Activated CD8-positive, alpha-beta T cell treated with anti-CD3 and anti-CD28 coated beads for 36 hours (primary cell): Measurements from ENCODE around the gene LRBA. TPM values are rescaled to one million over a fixed set of nuclear protein-coding genes. Genes with fewer than 3 reads are reported as not detected.
"Not testable (repeated sequence)": the region's sequence is repeated elsewhere in the genome, so short reads cannot be mapped to it uniquely, and the experiment has no call there.

Experiments used
- ATAC-seq: fragments of 200-7000 bp; cut with Tn5 transposase; one replicate; pipeline ENCODE4 v1.10.0; 2021; ENCODE audit warnings: mild to moderate bottlenecking, moderate library complexity
- CTCF ChIA-PET: fragments of 350-600 bp; sonication (Branson Sonifier 250); formaldehyde crosslinking; loops from one replicate; lab custom pipeline; 2021; ENCODE audit warnings: antibody characterized with exemption; lab: Charles Lee
- POLR2A ChIA-PET: fragments of 350-600 bp; sonication (Branson Sonifier 250); formaldehyde crosslinking; loops from one replicate; lab custom pipeline; 2021; ENCODE audit warnings: antibody characterized with exemption; lab: Charles Lee
- DNase-seq: peaks from one replicate; pipeline ENCODE4 v3.0.0-alpha.2; 2020
- H3K27ac Mint-ChIP-seq: one replicate; pipeline ENCODE4 v1.8.0; 2021; ENCODE audit warnings: mild to moderate bottlenecking, mixed read lengths
- H3K27me3 Mint-ChIP-seq: one replicate; pipeline ENCODE4 v1.8.0; 2021; ENCODE audit warnings: mixed read lengths
- H3K36me3 Mint-ChIP-seq: one replicate; pipeline ENCODE4 v1.8.0; 2021; ENCODE audit warnings: low read depth, mixed read lengths
- H3K4me1 Mint-ChIP-seq: one replicate; pipeline ENCODE4 v1.8.0; 2021; ENCODE audit warnings: low read depth, mixed read lengths
- H3K4me3 Mint-ChIP-seq: one replicate; pipeline ENCODE4 v1.8.0; 2021; ENCODE audit warnings: mild to moderate bottlenecking, moderate library complexity, mixed read lengths
- H3K9me3 Mint-ChIP-seq: one replicate; pipeline ENCODE4 v1.8.0; 2021; ENCODE audit warnings: mixed read lengths
- intact Hi-C: fragments of 100-400 bp; cut with micrococcal nuclease; formaldehyde crosslinking; loops from one replicate; pipeline ENCODE4 v1.10.0; 2022
- total RNA-seq, 2 experiments: library from RNA; stranded (reverse); gene quantifications; one replicate each; pipeline ENCODE4 v1.2.3, GENCODE V29; 2021
- TF ChIP-seq, protein P1 (sequence below): fragments of 200-600 bp; IDR thresholded peaks from one replicate; pipeline ENCODE4 v1.8.0; 2022; ENCODE audit warnings: antibody characterized with exemption, mild to moderate bottlenecking

LRBA gene
- total RNA-seq, 2 experiments from 2014 or later, result 48.1 to 52.5 TPM

DNA sequence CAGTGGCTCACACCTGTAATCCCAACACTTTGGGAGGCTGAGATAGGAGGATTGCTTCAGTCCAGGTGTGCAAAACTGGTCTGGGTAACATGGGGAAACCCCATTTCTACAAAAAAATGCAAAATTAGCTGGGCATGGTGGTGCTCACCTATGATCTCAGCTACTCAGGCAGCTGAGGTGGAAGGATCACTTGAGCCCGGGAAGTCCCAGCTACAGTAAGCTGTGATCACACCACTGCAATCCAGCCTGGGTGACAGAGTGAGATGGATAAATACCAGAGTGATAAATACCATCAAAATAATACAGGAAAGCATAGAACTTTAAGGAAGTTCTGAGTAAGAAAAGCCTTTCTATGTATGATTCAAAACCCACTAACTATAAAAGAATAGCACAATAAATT, 52.8 kb downstream of the LRBA start:
- Mint-ChIP-seq H3K4me1 (peaks cover 43% of the 10 kb centered on the region), H3K4me3 (no peak overlapping the region), H3K27me3 (no peaks in the 10 kb centered on the region), H3K36me3 (peaks cover 28% of the 10 kb centered on the region), H3K27ac (peak overlapping the region; percentile 38), H3K9me3 (peaks cover 20% of the 10 kb centered on the region)
- POLR2A ChIA-PET, result interaction anchor here (1.3 kb wide), 1 partner anchor 15 kb away, joined by 4 read pairs; no protein-coding TSS in a partner anchor
- intact Hi-C loops, result no loop called here
- ATAC-seq (peak; percentile 88), DNase-seq (peak; percentile 68)
- TF ChIP-seq, protein P1, sequence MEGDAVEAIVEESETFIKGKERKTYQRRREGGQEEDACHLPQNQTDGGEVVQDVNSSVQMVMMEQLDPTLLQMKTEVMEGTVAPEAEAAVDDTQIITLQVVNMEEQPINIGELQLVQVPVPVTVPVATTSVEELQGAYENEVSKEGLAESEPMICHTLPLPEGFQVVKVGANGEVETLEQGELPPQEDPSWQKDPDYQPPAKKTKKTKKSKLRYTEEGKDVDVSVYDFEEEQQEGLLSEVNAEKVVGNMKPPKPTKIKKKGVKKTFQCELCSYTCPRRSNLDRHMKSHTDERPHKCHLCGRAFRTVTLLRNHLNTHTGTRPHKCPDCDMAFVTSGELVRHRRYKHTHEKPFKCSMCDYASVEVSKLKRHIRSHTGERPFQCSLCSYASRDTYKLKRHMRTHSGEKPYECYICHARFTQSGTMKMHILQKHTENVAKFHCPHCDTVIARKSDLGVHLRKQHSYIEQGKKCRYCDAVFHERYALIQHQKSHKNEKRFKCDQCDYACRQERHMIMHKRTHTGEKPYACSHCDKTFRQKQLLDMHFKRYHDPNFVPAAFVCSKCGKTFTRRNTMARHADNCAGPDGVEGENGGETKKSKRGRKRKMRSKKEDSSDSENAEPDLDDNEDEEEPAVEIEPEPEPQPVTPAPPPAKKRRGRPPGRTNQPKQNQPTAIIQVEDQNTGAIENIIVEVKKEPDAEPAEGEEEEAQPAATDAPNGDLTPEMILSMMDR, result no peak
- CTCF ChIA-PET, result interaction anchor here (1.0 to 1.3 kb wide), 3 partner anchors 13 to 147 kb away, joined by 3 read pairs; no protein-coding TSS in a partner anchor

GRCh38 chr4:150961566-150961965, 53.5 kb downstream of the LRBA start:
- ATAC-seq (no peak), DNase-seq (no peak)
- intact Hi-C loops, result no loop called here
- Mint-ChIP-seq H3K9me3 (peaks cover 24% of the 10 kb centered on the region), H3K36me3 (peaks cover 35% of the 10 kb centered on the region), H3K27ac (no peak overlapping the region), H3K27me3 (no peaks in the 10 kb centered on the region), H3K4me3 (no peak overlapping the region), H3K4me1 (peaks cover 48% of the 10 kb centered on the region)
- TF ChIP-seq, protein P1, result no peak
- ChIA-PET CTCF (interaction anchor here (0.7 to 2.4 kb wide), 16 partner anchors 10 to 146 kb away, joined by 3 to 20 read pairs (median 3); no protein-coding TSS in a partner anchor), POLR2A (interaction anchor here (0.9 to 1.2 kb wide), 2 partner anchors 14 to 139 kb away, joined by 3 to 4 read pairs; no protein-coding TSS in a partner anchor)

DNA sequence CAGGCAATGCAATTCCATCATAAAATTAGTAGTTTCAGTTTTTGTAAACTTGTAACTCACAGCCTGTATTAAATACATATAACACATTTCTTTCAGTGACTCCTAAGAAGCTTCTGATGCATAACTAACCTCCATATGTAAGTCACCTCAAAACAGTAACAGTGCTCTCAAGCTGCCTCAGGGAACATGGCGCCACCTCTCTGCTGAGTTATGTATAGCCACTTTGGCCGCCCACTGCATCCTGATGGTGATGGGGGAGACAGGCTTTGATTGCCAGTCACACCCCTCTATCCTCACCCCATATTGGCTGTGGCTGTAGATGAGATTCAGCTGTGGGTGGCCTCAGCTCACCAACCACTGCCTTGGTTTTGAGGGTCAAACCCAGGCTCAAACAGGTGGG, 54.3 kb downstream of the LRBA start:
- DNase-seq (peak; percentile 74), ATAC-seq (peak; percentile 72)
- Mint-ChIP-seq H3K9me3 (peaks cover 24% of the 10 kb centered on the region), H3K4me1 (peaks cover 53% of the 10 kb centered on the region), H3K27ac (no peak overlapping the region), H3K27me3 (no peaks in the 10 kb centered on the region), H3K36me3 (peaks cover 38% of the 10 kb centered on the region), H3K4me3 (no peak overlapping the region)
- TF ChIP-seq, protein P1, result peak; percentile 40
- ChIA-PET CTCF (interaction anchor here (1.0 to 2.4 kb wide), 17 partner anchors 11 to 145 kb away, joined by 3 to 20 read pairs (median 4); no protein-coding TSS in a partner anchor), POLR2A (interaction anchor here (0.5 to 1.2 kb wide), 3 partner anchors 13 to 140 kb away, joined by 3 to 4 read pairs (median 3); no protein-coding TSS in a partner anchor)
- intact Hi-C loops, result no loop called here

GRCh38 chr4:150960079-150960478, 55.0 kb downstream of the LRBA start:
- Mint-ChIP-seq H3K9me3 (peaks cover 24% of the 10 kb centered on the region), H3K4me1 (peaks cover 53% of the 10 kb centered on the region), H3K27ac (no peak overlapping the region), H3K27me3 (no peaks in the 10 kb centered on the region), H3K4me3 (no peak overlapping the region), H3K36me3 (peaks cover 37% of the 10 kb centered on the region)
- ChIA-PET POLR2A (interaction anchor here (0.5 kb wide), 1 partner anchor 54 kb away, joined by 3 read pairs; no protein-coding TSS in a partner anchor), CTCF (interaction anchor here (0.8 to 2.4 kb wide), 14 partner anchors 8 to 661 kb away, joined by 3 to 20 read pairs (median 4); no protein-coding TSS in a partner anchor)
- ATAC-seq (no peak), DNase-seq (no peak)
- TF ChIP-seq, protein P1, result no peak
- intact Hi-C loops, result no loop called here

- Mint-ChIP-seq H3K4me1 (peaks cover 52% of the 10 kb centered on the region), H3K9me3 (peaks cover 24% of the 10 kb centered on the region), H3K36me3 (peaks cover 38% of the 10 kb centered on the region)
- CTCF ChIA-PET, ATAC-seq, DNase-seq, H3K4me3 Mint-ChIP-seq, H3K27ac Mint-ChIP-seq, H3K27me3 Mint-ChIP-seq, intact Hi-C loops: not testable (repeated sequence)
- POLR2A ChIA-PET, result interaction anchor here (0.9 to 1.1 kb wide), 2 partner anchors 9 to 30 kb away, joined by 3 read pairs; no protein-coding TSS in a partner anchor
Measured at GRCh38 chr4:150957981-150958380, 57.1 kb downstream of the LRBA start.

DNA sequence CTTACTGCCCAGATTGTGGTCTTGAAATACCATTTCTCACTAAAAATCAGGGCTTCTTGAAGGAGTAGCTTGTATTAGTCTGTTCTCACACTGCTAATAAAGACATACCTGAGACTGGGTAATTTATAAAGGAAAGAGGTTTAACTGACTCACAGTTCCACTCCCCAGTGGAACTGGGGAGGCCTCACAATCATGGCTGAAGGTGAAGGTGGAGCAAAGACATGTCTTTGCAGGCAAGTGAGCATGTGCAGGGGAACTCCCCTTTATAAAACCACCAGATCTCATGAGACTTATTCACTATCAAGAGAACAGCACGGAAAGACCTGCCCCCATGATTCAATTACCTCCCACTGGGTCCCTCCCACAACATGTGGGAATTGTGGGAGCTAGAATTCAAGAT, 58.0 kb downstream of the LRBA start:
- H3K27me3 Mint-ChIP-seq, intact Hi-C loops, H3K27ac Mint-ChIP-seq, H3K4me3 Mint-ChIP-seq, POLR2A ChIA-PET: not testable (repeated sequence)
- Mint-ChIP-seq H3K9me3 (peaks cover 24% of the 10 kb centered on the region), H3K4me1 (peaks cover 57% of the 10 kb centered on the region), H3K36me3 (peaks cover 39% of the 10 kb centered on the region)
- ATAC-seq (peak; percentile 64), DNase-seq (peak; percentile 20)
- CTCF ChIA-PET, result interaction anchor here (1.3 kb wide), 1 partner anchor 295 kb away, joined by 3 read pairs; no protein-coding TSS in a partner anchor

GRCh38 chr4:150953916-150954315, 61.2 kb downstream of the LRBA start:
- CTCF ChIA-PET, ATAC-seq, DNase-seq, POLR2A ChIA-PET, H3K27me3 Mint-ChIP-seq, H3K4me3 Mint-ChIP-seq, H3K27ac Mint-ChIP-seq, intact Hi-C loops: not testable (repeated sequence)
- H3K4me1 Mint-ChIP-seq, result peaks cover 54% of the 10 kb centered on the region
- H3K36me3 Mint-ChIP-seq, result peaks cover 38% of the 10 kb centered on the region
- H3K9me3 Mint-ChIP-seq, result peaks cover 21% of the 10 kb centered on the region
